Activated B cell treated with CpG ODN at 0.5 μM for 24 hours (primary cell): ENCODE measurements around the gene GPR31. TPM values are rescaled to one million over a fixed set of nuclear protein-coding genes. Genes with fewer than 3 reads are reported as not detected.
"Not testable (repeated sequence)": the region's sequence is repeated elsewhere in the genome, so short reads cannot be mapped to it uniquely, and the experiment has no call there.

Source experiments
- ATAC-seq: fragments of 200-7000 bp; cut with Tn5 transposase; one replicate; pipeline ENCODE4 v1.10.0; 2021; ENCODE audit warnings: low read depth, mild to moderate bottlenecking, moderate library complexity
- CTCF ChIA-PET: fragments of 350-600 bp; sonication (Branson Sonifier 250); formaldehyde crosslinking; loops from one replicate; lab custom pipeline; 2021; ENCODE audit warnings: antibody characterized with exemption; lab: Charles Lee
- POLR2A ChIA-PET: fragments of 350-600 bp; sonication (Branson Sonifier 250); formaldehyde crosslinking; loops from one replicate; lab custom pipeline; 2021; ENCODE audit warnings: antibody characterized with exemption; lab: Charles Lee
- DNase-seq: peaks from one replicate; pipeline ENCODE4 v3.0.0; 2022
- H3K27ac Mint-ChIP-seq: one replicate; pipeline ENCODE4 v1.8.0; 2020; ENCODE audit warnings: mixed read lengths
- H3K27me3 Mint-ChIP-seq: one replicate; pipeline ENCODE4 v1.8.0; 2021; ENCODE audit warnings: mixed read lengths
- H3K36me3 Mint-ChIP-seq: one replicate; pipeline ENCODE4 v1.8.0; 2021; ENCODE audit warnings: low read depth, mixed read lengths
- H3K4me1 Mint-ChIP-seq: one replicate; pipeline ENCODE4 v1.8.0; 2021; ENCODE audit warnings: mixed read lengths
- H3K4me3 Mint-ChIP-seq: one replicate; pipeline ENCODE4 v1.8.0; 2020; ENCODE audit warnings: mild to moderate bottlenecking, mixed read lengths
- H3K9me3 Mint-ChIP-seq: one replicate; pipeline ENCODE4 v1.8.0; 2020; ENCODE audit warnings: mixed read lengths
- CTCF ChIP-seq: fragments of 200-600 bp; IDR thresholded peaks from one replicate; pipeline ENCODE4 v1.8.0; 2022; ENCODE audit warnings: antibody characterized with exemption, mild to moderate bottlenecking
- intact Hi-C: fragments of 100-400 bp; cut with micrococcal nuclease; formaldehyde crosslinking; loops from one replicate; pipeline ENCODE4 v1.15.1; 2024
- total RNA-seq: library from RNA; stranded (reverse); gene quantifications from 2 replicates; pipeline ENCODE4 v1.2.3, GENCODE V29; 2022

Gene GPR31
- total RNA-seq, 1 donor from 2014 or later: not detected

GRCh38 chr6:167167699-167168098 lies 9.9 kb upstream of the GPR31 start:
- DNase-seq, H3K27me3 Mint-ChIP-seq, CTCF ChIA-PET, H3K9me3 Mint-ChIP-seq, H3K36me3 Mint-ChIP-seq, H3K4me3 Mint-ChIP-seq, H3K27ac Mint-ChIP-seq, POLR2A ChIA-PET, intact Hi-C loops, ATAC-seq, H3K4me1 Mint-ChIP-seq: not testable (repeated sequence)

- CTCF ChIA-PET: no interaction called here
Measured at GRCh38 chr6:167165858-167166471, 8.2 kb upstream of the GPR31 start.

GRCh38 chr6:167164261-167164660 lies 6.5 kb upstream of the GPR31 start:
- Mint-ChIP-seq H3K4me1 (no peaks in the 10 kb centered on the region), H3K4me3 (no peak overlapping the region), H3K27ac (no peak overlapping the region), H3K9me3 (no peaks in the 10 kb centered on the region), H3K36me3 (no peaks in the 10 kb centered on the region), H3K27me3 (no peaks in the 10 kb centered on the region)
- ChIA-PET POLR2A (no interaction called here), CTCF (no interaction called here)
- intact Hi-C loops: loop anchor here (5.0 kb wide), 1 partner anchor 663 kb away; the partner anchor contains the start of gene AFDN
- ATAC-seq: no peak
- no peak for DNase-seq
- TF ChIP-seq CTCF: no peak

More at GRCh38 chr6:167165858-167166471, 8.2 kb upstream of the GPR31 start:
- no peak overlapping the region for H3K27ac Mint-ChIP-seq
- POLR2A ChIA-PET: no interaction called here
- H3K27me3 Mint-ChIP-seq: peaks cover 2% of the 10 kb centered on the region
- H3K4me1 Mint-ChIP-seq: peaks cover 7% of the 10 kb centered on the region
- no peak for DNase-seq
- no peaks in the 10 kb centered on the region for H3K36me3 Mint-ChIP-seq
- no peak for TF ChIP-seq CTCF
- intact Hi-C loops: no loop called here
- H3K4me3 Mint-ChIP-seq: no peak overlapping the region
- H3K9me3 Mint-ChIP-seq: no peaks in the 10 kb centered on the region
- ATAC-seq: no peak

- ChIA-PET CTCF (no interaction called here), POLR2A (no interaction called here)
- H3K4me1 Mint-ChIP-seq: peaks cover 3% of the 10 kb centered on the region
Measured at GRCh38 chr6:167163476-167164011, 5.8 kb upstream of the GPR31 start.

GRCh38 chr6:167162591-167162990 lies 4.8 kb upstream of the GPR31 start:
- H3K27ac Mint-ChIP-seq: no peak overlapping the region
- H3K27me3 Mint-ChIP-seq: no peaks in the 10 kb centered on the region
- CTCF ChIA-PET: no interaction called here
- intact Hi-C loops: loop anchor here (5.0 kb wide), 1 partner anchor 665 kb away; the partner anchor contains the start of gene AFDN
- no peaks in the 10 kb centered on the region for H3K9me3 Mint-ChIP-seq
- DNase-seq (no peak), ATAC-seq (no peak)
- peaks cover 11% of the 10 kb centered on the region for H3K4me1 Mint-ChIP-seq
- no peak overlapping the region for H3K4me3 Mint-ChIP-seq
- H3K36me3 Mint-ChIP-seq: no peaks in the 10 kb centered on the region
- TF ChIP-seq CTCF: no peak
- POLR2A ChIA-PET: no interaction called here

More at GRCh38 chr6:167163476-167164011, 5.8 kb upstream of the GPR31 start:
- Mint-ChIP-seq H3K9me3 (no peaks in the 10 kb centered on the region), H3K36me3 (no peaks in the 10 kb centered on the region), H3K27ac (no peak overlapping the region), H3K27me3 (no peaks in the 10 kb centered on the region), H3K4me3 (no peak overlapping the region)
- ATAC-seq: no peak
- TF ChIP-seq CTCF: no peak
- DNase-seq: no peak
- intact Hi-C loops: loop anchor here (5.0 kb wide), 1 partner anchor 664 kb away; the partner anchor contains the start of gene AFDN
